ENCODE data around the gene MOSMO.

DNA sequence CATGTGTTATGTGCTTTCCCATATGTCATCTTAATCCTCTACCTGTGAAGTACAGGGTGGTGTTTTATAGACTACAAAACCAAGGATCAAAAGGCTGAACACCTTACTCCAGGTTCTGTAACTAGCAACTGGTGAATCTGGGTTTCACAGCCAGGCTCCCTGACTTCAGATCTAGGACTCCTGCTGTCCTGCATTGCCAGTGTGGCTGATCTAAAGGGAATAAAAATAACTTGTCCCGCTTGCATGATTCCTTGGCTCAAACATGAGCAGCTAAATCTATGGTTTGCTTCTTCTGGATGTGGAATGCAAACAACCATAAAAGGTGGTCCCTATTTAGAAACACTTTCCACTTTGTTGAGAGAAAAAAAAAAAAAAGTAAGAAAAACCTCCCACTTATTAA lies 80.7 kb downstream of the MOSMO start:
- TF ChIP-seq RAD21 (IDR thresholded peaks at IDR 0.05; ENCODE audit: low read depth) = no peak
- TF ChIP-seq, protein P1, sequence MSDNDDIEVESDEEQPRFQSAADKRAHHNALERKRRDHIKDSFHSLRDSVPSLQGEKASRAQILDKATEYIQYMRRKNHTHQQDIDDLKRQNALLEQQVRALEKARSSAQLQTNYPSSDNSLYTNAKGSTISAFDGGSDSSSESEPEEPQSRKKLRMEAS (IDR thresholded peaks at IDR 0.05) = no peak
- TF ChIP-seq NFIC (IDR thresholded peaks at IDR 0.05) = no peak
- no peak for TF ChIP-seq CREB1 (IDR thresholded peaks at IDR 0.05; ENCODE audit: low read depth)
- TF ChIP-seq CEBPB (IDR thresholded peaks at IDR 0.05) = no peak
- TF ChIP-seq TEAD4 (IDR thresholded peaks at IDR 0.05) = no peak
- TF ChIP-seq YY1 (IDR thresholded peaks at IDR 0.05; ENCODE audit: low read depth) = no peak
- no peak for TF ChIP-seq TAF1 (IDR thresholded peaks at IDR 0.05; ENCODE audit: low read depth)
- TF ChIP-seq, protein P2, sequence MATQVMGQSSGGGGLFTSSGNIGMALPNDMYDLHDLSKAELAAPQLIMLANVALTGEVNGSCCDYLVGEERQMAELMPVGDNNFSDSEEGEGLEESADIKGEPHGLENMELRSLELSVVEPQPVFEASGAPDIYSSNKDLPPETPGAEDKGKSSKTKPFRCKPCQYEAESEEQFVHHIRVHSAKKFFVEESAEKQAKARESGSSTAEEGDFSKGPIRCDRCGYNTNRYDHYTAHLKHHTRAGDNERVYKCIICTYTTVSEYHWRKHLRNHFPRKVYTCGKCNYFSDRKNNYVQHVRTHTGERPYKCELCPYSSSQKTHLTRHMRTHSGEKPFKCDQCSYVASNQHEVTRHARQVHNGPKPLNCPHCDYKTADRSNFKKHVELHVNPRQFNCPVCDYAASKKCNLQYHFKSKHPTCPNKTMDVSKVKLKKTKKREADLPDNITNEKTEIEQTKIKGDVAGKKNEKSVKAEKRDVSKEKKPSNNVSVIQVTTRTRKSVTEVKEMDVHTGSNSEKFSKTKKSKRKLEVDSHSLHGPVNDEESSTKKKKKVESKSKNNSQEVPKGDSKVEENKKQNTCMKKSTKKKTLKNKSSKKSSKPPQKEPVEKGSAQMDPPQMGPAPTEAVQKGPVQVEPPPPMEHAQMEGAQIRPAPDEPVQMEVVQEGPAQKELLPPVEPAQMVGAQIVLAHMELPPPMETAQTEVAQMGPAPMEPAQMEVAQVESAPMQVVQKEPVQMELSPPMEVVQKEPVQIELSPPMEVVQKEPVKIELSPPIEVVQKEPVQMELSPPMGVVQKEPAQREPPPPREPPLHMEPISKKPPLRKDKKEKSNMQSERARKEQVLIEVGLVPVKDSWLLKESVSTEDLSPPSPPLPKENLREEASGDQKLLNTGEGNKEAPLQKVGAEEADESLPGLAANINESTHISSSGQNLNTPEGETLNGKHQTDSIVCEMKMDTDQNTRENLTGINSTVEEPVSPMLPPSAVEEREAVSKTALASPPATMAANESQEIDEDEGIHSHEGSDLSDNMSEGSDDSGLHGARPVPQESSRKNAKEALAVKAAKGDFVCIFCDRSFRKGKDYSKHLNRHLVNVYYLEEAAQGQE (IDR thresholded peaks at IDR 0.05; ENCODE audit: low read depth) = no peak
- no peak for TF ChIP-seq FOXM1 (IDR thresholded peaks at IDR 0.05; ENCODE audit: borderline replicate concordance, low read depth)
- TF ChIP-seq EP300 (IDR thresholded peaks at IDR 0.05; ENCODE audit: borderline replicate concordance) = no peak
- no peak for TF ChIP-seq ZBTB7A (IDR thresholded peaks at IDR 0.05; ENCODE audit: low read depth)
